Myocyte (in vitro differentiated cells): ENCODE measurements around the gene SOCS4. TPM values are rescaled to one million over a fixed set of nuclear protein-coding genes. Genes with fewer than 3 reads are reported as not detected.
A peak's percentile ranks its signal among the peaks of the same experiment; 100 is the strongest.
"Not testable (repeated sequence)": the region's sequence is repeated elsewhere in the genome, so short reads cannot be mapped to it uniquely, and the experiment has no call there.

Source experiments
- DNase-seq: peaks from one replicate; pipeline ENCODE4 v3.0.0-alpha.2; 2012; ENCODE audit warnings: low read depth
- polyA plus RNA-seq: library from polyadenylated mRNA; unstranded; fragments of >200 nt; gene quantifications from one replicate; pipeline ENCODE4 v1.2.1, GENCODE V29; 2012; ENCODE audit warnings: missing spikeins
- total RNA-seq: library from RNA; depleted of rRNA; stranded (reverse); fragments of >200 nt; gene quantifications from 2 replicates; pipeline ENCODE4 v1.2.3, GENCODE V29; 2014

The SOCS4 gene
- total RNA-seq, result 23.9 and 24.7 TPM in 2 replicates
- polyA plus RNA-seq, result 7.2 TPM

- DNase-seq, result peak; percentile 94
Observed at GRCh38 chr14:55026793-55027561, at the start of gene SOCS4, which contains the start of gene WDHD1. TSS of gene SOCS4 (plus strand) at chr14:55027236. CDS start at chr14:55043042, 15,806 bp downstream. TSS of gene WDHD1 (minus strand) at chr14:55027099. CDS start at chr14:55026787, 312 bp downstream.

- no peak for DNase-seq
Observed at GRCh38 chr14:54979039-54979438, 48.0 kb upstream of the SOCS4 start.

GRCh38 chr14:54981698-54982097 lies 45.3 kb upstream of the SOCS4 start:
- peak; percentile 14 for DNase-seq

- no peak for DNase-seq
Observed at GRCh38 chr14:54985156-54985555, 41.9 kb upstream of the SOCS4 start.

GRCh38 chr14:55000381-55000780 lies 26.7 kb upstream of the SOCS4 start:
- DNase-seq, result peak; percentile 24

GRCh38 chr14:55005071-55005470 lies 22.0 kb upstream of the SOCS4 start:
- no peak for DNase-seq

- DNase-seq, result no peak
Observed at GRCh38 chr14:55015006-55015405, 12.0 kb upstream of the SOCS4 start.

GRCh38 chr14:55019968-55020554 lies 7.0 kb upstream of the SOCS4 start:
- no peak for DNase-seq

GRCh38 chr14:55024365-55024764 lies 2.7 kb upstream of the SOCS4 start:
- DNase-seq, result not testable (repeated sequence)

- DNase-seq, result no peak
Observed at GRCh38 chr14:55025948-55026347, 1.1 kb upstream of the SOCS4 start.

- no peak for DNase-seq
Observed at GRCh38 chr14:55026441-55026792, 619 bp upstream of the SOCS4 start.

GRCh38 chr14:55028066-55028465 lies 1.0 kb downstream of the SOCS4 start:
- peak; percentile 5 for DNase-seq

- no peak for DNase-seq
Observed at GRCh38 chr14:55028476-55028875, 1.4 kb downstream of the SOCS4 start.

GRCh38 chr14:55031190-55031589 lies 4.2 kb downstream of the SOCS4 start:
- no peak for DNase-seq

GRCh38 chr14:55037995-55038394 lies 11.0 kb downstream of the SOCS4 start:
- DNase-seq, result not testable (repeated sequence)

- no peak for DNase-seq
Observed at GRCh38 chr14:55038708-55039107, 11.7 kb downstream of the SOCS4 start.

GRCh38 chr14:55043528-55043927 lies 16.5 kb downstream of the SOCS4 start:
- DNase-seq, result no peak

GRCh38 chr14:55045087-55045486 lies 18.1 kb downstream of the SOCS4 start:
- no peak for DNase-seq

- no peak for DNase-seq
Observed at GRCh38 chr14:55047301-55048053, 20.4 kb downstream of the SOCS4 start.

GRCh38 chr14:55048900-55049436 lies 21.9 kb downstream of the SOCS4 start:
- no peak for DNase-seq

- DNase-seq, result no peak
Observed at GRCh38 chr14:55051165-55051422, 24.1 kb downstream of the SOCS4 start.
